PC-3 (cell line): ENCODE data around the gene MAU2. TPM values are rescaled to one million over a fixed set of nuclear protein-coding genes. Genes with fewer than 3 reads are reported as not detected.

Experiments
- ATAC-seq: fragments of 200-7000 bp; cut with Tn5 transposase; 2 replicates; pipeline ENCODE4 v1.9.1; 2020; ENCODE audit warnings: mild to moderate bottlenecking, moderate library complexity
- BruUV-seq: library from RNA; stranded (reverse); fragments of 400-500 nt; replicated peaks from 2 replicates; lab custom pipeline; 2021; lab: Mats Ljungman, UMichigan
- CTCF ChIA-PET: fragments of 300-600 bp; sonication (Branson Sonifier 250); formaldehyde crosslinking; loops from one replicate; lab custom pipeline; 2022; ENCODE audit warnings: antibody characterized with exemption; lab: Charles Lee
- POLR2A ChIA-PET: fragments of 300-600 bp; sonication (Branson Sonifier 250); formaldehyde crosslinking; loops from one replicate; lab custom pipeline; 2022; ENCODE audit warnings: antibody characterized with exemption; ENCODE audit not compliant: unreplicated experiment; lab: Charles Lee
- DNase-seq: peaks from one replicate; pipeline ENCODE4 v3.0.0-alpha.2; 2015
- H2AFZ ChIP-seq: fragments of 300-600 bp; sonication (generic); 2 replicates; pipeline ENCODE4 v1.6.0; 2016; ENCODE audit warnings: antibody characterized with exemption, low read length
- H3F3A ChIP-seq: fragments of 300-600 bp; sonication (generic); one replicate; pipeline ENCODE4 v1.6.0; 2017; ENCODE audit warnings: antibody characterized with exemption, low read length, control low read depth, mild to moderate bottlenecking; ENCODE audit not compliant: unreplicated experiment
- H3K27ac ChIP-seq: fragments of 300-600 bp; sonication (generic); 2 replicates; pipeline ENCODE4 v1.5.1; 2016; ENCODE audit warnings: mild to moderate bottlenecking, low read length
- H3K27me3 ChIP-seq: fragments of 300-600 bp; sonication (generic); 2 replicates; pipeline ENCODE4 v1.6.1; 2016; ENCODE audit warnings: low read length, mixed read lengths
- H3K36me3 ChIP-seq: fragments of 300-600 bp; sonication (generic); 2 replicates; pipeline ENCODE4 v1.6.1; 2016; ENCODE audit warnings: low read depth, mixed run types, low read length, mixed read lengths
- H3K4me1 ChIP-seq: fragments of 300-600 bp; sonication (generic); 2 replicates; pipeline ENCODE4 v1.5.1; 2016; ENCODE audit warnings: low read length; ENCODE audit not compliant: insufficient read depth
- H3K4me2 ChIP-seq: fragments of 300-600 bp; sonication (generic); 2 replicates; pipeline ENCODE4 v1.6.0; 2016; ENCODE audit warnings: low read length
- H3K4me3 ChIP-seq: fragments of 300-600 bp; sonication (generic); 2 replicates; pipeline ENCODE4 v1.5.1; 2016; ENCODE audit warnings: mild to moderate bottlenecking, low read length, mixed read lengths
- H3K79me2 ChIP-seq: fragments of 300-600 bp; sonication (generic); 2 replicates; pipeline ENCODE4 v1.6.1; 2017; ENCODE audit warnings: low read length, mixed read lengths
- H3K9ac ChIP-seq: fragments of 300-600 bp; sonication (generic); 2 replicates; pipeline ENCODE4 v1.6.0; 2016; ENCODE audit warnings: mild to moderate bottlenecking, low read length
- H3K9me2 ChIP-seq: fragments of 300-600 bp; sonication (generic); replicated peaks from 2 replicates; pipeline ENCODE4 v1.6.1; 2016; ENCODE audit warnings: mixed run types, low read length, mixed read lengths
- H3K9me3 ChIP-seq: fragments of 300-600 bp; sonication (generic); 2 replicates; pipeline ENCODE4 v1.6.1; 2016; ENCODE audit warnings: low read length, mixed read lengths
- H4K20me1 ChIP-seq: fragments of 300-600 bp; sonication (generic); 2 replicates; pipeline ENCODE4 v1.6.1; 2016; ENCODE audit warnings: low read length, mixed read lengths
- EZH2 ChIP-seq: fragments of 300-600 bp; sonication (generic); IDR thresholded peaks from one replicate; pipeline ENCODE4 v1.6.1; 2017; ENCODE audit warnings: antibody characterized with exemption, mild to moderate bottlenecking, low read length; ENCODE audit not compliant: unreplicated experiment
- EZH2phosphoT487 ChIP-seq: fragments of 300-600 bp; sonication (generic); IDR thresholded peaks from 2 replicates; pipeline ENCODE4 v1.6.1; 2018; ENCODE audit warnings: mild to moderate bottlenecking, antibody characterized with exemption, low read length, borderline replicate concordance
- intact Hi-C: fragments of 100-400 bp; cut with micrococcal nuclease; formaldehyde crosslinking; loops from 2 replicates; pipeline ENCODE4 v1.9.0; 2023
- total RNA-seq: library from RNA; depleted of rRNA; stranded (reverse); fragments of >200 nt; gene quantifications from 2 replicates; pipeline ENCODE4 v1.2.3, GENCODE V29; 2014
- TF ChIP-seq, protein P1 (sequence below): fragments of 300-600 bp; sonication (generic); conservative IDR thresholded peaks from 2 replicates; pipeline ENCODE4 v1.5.1; 2017; ENCODE audit warnings: antibody characterized with exemption, low read depth, mild to moderate bottlenecking, low read length

The MAU2 gene
- total RNA-seq, 1 experiment from 2014 or later, result 32.6 TPM

DNA sequence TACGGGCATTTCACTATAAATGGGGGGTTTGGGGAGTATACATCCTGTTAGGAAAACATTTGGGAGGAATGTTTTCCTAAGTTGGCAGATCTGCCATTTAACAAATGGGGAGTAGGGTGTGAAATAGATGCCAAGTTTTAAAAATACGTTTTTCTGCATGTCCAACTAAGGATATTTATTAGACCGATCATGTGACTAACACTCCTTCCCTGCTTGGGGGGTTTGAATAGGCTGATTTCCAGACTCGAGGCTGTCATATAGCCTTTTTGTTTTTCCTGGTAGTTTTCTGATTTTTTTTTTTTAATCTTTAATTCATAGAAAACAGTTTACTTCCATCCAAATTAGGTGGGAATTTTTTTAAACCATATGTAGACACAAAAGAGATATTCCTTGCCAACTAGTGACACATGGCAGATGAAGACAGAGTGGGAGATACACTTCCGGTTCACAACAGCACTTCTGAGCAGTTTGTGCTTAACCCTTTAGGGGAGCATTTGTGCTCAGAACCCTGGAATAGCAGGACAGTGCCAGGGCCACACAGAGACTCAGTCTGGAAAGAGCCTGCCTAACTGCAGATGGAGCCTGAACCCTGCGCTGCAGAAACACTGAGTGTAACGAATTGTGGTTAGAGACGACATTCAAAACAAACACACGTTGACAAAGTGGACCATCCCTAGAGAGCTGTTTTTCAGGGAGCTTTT, 79.3 kb downstream of the MAU2 start:
- Histone ChIP-seq H3K4me2 (no peak overlapping the region), H3K79me2 (peaks cover 74% of the 10 kb centered on the region), H4K20me1 (no peaks in the 10 kb centered on the region), H3K9me2 (no peaks in the 10 kb centered on the region), H3K36me3 (no peaks in the 10 kb centered on the region), H3F3A (peaks cover 5% of the 10 kb centered on the region), H3K27ac (no peak overlapping the region), H3K4me1 (peaks cover 22% of the 10 kb centered on the region), H3K9me3 (no peaks in the 10 kb centered on the region), H2AFZ (no peak overlapping the region), H3K27me3 (no peaks in the 10 kb centered on the region), H3K4me3 (no peak overlapping the region), H3K9ac (no peak overlapping the region)
- no peak for ATAC-seq
- no peak for TF ChIP-seq EZH2phosphoT487
- TF ChIP-seq, protein P1, sequence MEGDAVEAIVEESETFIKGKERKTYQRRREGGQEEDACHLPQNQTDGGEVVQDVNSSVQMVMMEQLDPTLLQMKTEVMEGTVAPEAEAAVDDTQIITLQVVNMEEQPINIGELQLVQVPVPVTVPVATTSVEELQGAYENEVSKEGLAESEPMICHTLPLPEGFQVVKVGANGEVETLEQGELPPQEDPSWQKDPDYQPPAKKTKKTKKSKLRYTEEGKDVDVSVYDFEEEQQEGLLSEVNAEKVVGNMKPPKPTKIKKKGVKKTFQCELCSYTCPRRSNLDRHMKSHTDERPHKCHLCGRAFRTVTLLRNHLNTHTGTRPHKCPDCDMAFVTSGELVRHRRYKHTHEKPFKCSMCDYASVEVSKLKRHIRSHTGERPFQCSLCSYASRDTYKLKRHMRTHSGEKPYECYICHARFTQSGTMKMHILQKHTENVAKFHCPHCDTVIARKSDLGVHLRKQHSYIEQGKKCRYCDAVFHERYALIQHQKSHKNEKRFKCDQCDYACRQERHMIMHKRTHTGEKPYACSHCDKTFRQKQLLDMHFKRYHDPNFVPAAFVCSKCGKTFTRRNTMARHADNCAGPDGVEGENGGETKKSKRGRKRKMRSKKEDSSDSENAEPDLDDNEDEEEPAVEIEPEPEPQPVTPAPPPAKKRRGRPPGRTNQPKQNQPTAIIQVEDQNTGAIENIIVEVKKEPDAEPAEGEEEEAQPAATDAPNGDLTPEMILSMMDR, result no peak
- TF ChIP-seq EZH2, result no peak
- POLR2A ChIA-PET, result interaction anchor here (0.6 kb wide), 2 partner anchors 39 to 344 kb away, joined by 4 read pairs; no protein-coding TSS in a partner anchor
- no TSS peak for BruUV-seq
- intact Hi-C loops, result no loop called here
- no peak for DNase-seq
- CTCF ChIA-PET, result no interaction called here

DNA sequence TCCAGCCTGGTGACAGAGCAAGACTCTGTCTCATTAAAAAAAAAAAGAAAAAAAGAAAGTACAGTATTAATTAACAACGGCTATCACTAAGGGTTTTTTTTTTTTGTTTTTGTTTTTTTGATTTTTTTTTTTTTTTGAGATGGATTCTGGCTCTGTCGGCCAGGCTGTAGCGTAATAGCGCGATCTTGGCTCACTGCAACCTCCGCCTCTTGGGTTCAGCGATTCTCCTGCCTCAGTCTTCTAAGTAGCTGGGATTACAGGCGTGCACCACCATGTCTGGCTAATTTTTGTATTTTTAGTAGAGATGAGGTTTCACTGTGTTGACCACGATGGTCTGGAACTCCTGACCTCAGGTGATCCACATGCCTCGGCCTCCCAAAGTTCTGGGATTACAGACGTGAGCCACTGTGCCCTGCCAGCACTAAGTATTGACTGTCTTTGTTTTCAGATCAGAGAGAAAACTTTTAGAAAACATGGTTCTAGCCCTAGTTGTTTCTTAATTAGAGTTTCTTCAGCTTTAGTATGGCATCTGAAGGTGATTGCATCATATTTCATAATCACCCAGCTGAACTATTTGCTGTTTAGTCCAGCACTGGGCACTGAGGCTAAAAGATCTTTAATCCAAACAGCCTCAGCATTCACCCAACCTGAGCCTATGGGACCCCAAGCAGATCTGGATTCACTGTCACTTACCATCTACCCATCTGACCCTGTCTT, 82.2 kb downstream of the MAU2 start:
- POLR2A ChIA-PET, result no interaction called here
- CTCF ChIA-PET, result interaction anchor here (1.0 kb wide), 1 partner anchor 73 kb away, joined by 3 read pairs; no protein-coding TSS in a partner anchor
- no peak overlapping the region for H3K9ac ChIP-seq

More for the DNA sequence above, 82.2 kb downstream of the MAU2 start:
- intact Hi-C loops, result no loop called here
- Histone ChIP-seq H3K9me3 (no peaks in the 10 kb centered on the region), H3F3A (peaks cover 5% of the 10 kb centered on the region), H4K20me1 (peaks cover 15% of the 10 kb centered on the region), H2AFZ (no peak overlapping the region), H3K4me3 (no peak overlapping the region; the same call in 1 of the 2 replicates), H3K9me2 (no peaks in the 10 kb centered on the region), H3K27ac (peak overlapping the region; percentile 46), H3K27me3 (no peaks in the 10 kb centered on the region), H3K79me2 (peaks cover 65% of the 10 kb centered on the region), H3K4me1 (peaks cover 32% of the 10 kb centered on the region), H3K4me2 (peak overlapping the region; percentile 65), H3K36me3 (no peaks in the 10 kb centered on the region)
- DNase-seq, result no peak
- BruUV-seq, result no TSS peak
- no peak for TF ChIP-seq EZH2phosphoT487
- no peak for TF ChIP-seq EZH2
- TF ChIP-seq, protein P1, result no peak
- no peak for ATAC-seq
